Measurements from ENCODE around the gene ARHGEF28. TPM values are rescaled to one million over a fixed set of nuclear protein-coding genes. Genes with fewer than 3 reads are reported as not detected.

Gene ARHGEF28
- total RNA-seq, 2 experiments from 2014 or later: not detected

DNA sequence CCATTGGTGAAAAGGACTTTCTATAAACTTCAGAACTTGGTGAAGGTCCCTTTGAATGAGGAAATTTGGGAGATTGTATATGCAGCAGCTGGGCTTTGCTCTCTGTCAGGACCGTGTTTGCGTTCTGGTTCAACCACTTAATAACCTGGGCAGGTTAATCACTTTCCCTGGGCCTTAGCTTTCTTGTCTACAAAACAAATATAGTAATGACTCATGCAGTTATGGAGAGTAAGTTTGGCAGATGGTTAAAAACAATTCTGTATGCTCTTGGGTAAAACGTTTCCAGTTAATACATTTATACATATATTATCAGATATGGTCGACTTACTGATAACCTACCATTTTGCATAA lies 197.0 kb downstream of the ARHGEF28 start:
- Mint-ChIP-seq H3K9me3 (ENCODE audit: low read depth) (no peaks in the 10 kb centered on the region), H3K4me1 (no peaks in the 10 kb centered on the region), H3K36me3 (no peaks in the 10 kb centered on the region), H3K27me3 (peaks cover 15% of the 10 kb centered on the region), H3K4me3 (no peak overlapping the region), H3K27ac (no peak overlapping the region)
- CTCF ChIA-PET: no interaction called here
- ATAC-seq (no peak), DNase-seq (no peak)

DNA sequence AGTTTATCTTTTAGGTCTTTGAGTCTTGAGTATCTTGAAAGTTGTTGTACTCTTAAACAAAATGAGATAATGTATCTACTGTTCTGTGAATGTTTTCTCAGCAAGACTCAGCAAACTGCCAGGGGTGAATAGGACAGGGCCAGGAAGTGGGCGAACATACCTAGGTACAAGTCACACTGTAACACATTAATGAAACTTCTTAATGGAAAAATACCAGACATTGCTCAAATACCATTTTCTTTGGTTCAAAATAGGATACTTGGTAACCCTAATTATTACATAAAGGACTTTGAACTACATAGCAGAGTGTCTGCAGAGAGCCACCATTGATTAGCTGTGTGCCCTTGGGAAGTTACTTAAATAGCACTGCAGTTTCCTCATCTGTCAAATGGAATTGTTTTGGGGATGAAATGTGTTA lies 197.5 kb downstream of the ARHGEF28 start:
- CTCF ChIA-PET: no interaction called here

DNA sequence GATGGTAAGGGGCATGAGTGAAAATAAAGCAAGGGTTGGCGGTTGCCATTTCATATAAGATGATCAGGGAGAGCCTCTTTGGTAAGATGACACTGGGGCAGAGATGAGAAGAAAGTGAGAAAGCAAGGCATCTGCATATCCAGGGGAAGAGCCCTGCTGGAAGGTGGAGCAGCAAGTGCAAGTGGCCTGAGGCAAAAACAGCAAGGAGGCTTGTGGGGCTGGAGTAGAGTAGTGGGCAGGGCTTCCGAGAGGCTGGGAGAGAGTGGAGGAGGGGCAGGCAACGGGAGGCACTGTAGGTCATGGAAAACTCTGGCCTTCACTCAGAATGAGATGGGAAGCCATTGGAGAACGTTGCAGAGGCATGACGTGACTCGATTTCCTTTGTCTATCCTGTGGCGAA lies 199.2 kb downstream of the ARHGEF28 start:
- Mint-ChIP-seq H3K27me3 (peaks cover 17% of the 10 kb centered on the region), H3K4me1 (no peaks in the 10 kb centered on the region), H3K36me3 (no peaks in the 10 kb centered on the region), H3K27ac (no peak overlapping the region), H3K4me3 (no peak overlapping the region), H3K9me3 (ENCODE audit: low read depth) (no peaks in the 10 kb centered on the region)
- CTCF ChIA-PET: no interaction called here
- DNase-seq (no peak), ATAC-seq (no peak)

More for the DNA sequence above, 197.5 kb downstream of the ARHGEF28 start:
- peaks cover 18% of the 10 kb centered on the region for H3K27me3 Mint-ChIP-seq
- no peaks in the 10 kb centered on the region for H3K9me3 Mint-ChIP-seq (ENCODE audit: low read depth)
- H3K36me3 Mint-ChIP-seq: no peaks in the 10 kb centered on the region
- H3K4me1 Mint-ChIP-seq: no peaks in the 10 kb centered on the region
- DNase-seq (no peak), ATAC-seq (no peak)
- H3K4me3 Mint-ChIP-seq: no peak overlapping the region
- H3K27ac Mint-ChIP-seq: no peak overlapping the region

DNA sequence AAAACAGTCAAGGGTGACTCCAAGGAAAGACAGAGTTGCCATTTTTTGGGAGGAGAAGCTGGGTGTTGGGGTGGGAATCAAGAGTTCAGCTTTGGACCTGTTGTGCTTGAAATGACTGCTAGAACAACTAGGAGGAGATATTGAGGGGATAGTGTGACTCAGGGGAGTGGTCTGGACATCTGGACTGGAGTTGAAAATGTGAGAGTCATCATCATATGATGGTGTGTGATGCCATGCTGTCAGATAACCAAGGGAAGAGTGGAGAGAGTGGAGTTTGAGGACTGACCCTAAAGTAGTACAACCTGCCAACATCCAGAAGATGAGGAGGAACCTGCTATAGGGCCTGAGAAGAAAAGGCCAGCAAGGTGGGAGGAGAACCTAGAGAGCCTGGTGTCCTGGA lies 199.7 kb downstream of the ARHGEF28 start:
- Mint-ChIP-seq H3K27ac (no peak overlapping the region), H3K36me3 (no peaks in the 10 kb centered on the region), H3K9me3 (ENCODE audit: low read depth) (no peaks in the 10 kb centered on the region), H3K27me3 (peaks cover 14% of the 10 kb centered on the region), H3K4me3 (no peak overlapping the region), H3K4me1 (no peaks in the 10 kb centered on the region)
- no peak for ATAC-seq
- CTCF ChIA-PET: no interaction called here
- no peak for DNase-seq

DNA sequence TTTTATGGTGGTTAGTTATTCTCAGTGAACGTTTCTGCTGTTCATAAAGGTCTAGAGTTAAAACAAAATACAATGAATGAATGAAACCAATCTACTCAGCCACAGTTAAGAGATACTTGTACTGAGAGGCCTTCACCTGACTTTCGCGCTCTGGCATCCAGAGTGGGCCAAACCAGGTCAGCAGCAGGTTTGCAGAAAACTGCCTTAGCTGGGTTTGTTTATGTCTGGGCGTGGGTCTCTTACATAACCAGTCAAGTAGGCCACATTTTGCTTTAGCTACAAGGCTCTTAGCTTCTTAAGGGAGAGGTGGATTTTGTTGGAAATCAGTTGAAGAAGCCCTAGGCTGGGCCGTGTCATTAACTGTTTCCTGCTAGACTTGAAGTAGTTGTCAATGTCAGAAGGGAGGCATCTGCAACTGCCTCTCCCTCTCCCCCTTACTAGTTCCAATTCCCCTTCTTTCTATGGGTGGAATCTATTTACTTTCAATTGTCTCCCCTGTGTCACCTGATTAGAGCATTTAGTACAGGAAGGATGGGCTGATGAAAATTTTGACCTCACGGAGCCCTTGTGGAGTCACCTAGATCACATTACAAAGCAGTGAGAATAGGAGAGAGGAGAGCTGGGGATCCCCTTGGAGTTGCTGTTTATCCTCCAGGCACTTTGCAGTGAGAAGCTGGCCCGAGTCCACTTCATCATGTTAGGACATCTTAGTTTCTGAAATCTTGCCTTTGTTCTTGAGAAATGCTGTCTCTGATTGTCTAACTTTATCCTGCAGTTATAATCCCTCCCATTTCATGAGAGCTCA lies 200.5 kb downstream of the ARHGEF28 start:
- Mint-ChIP-seq H3K27ac (no peak overlapping the region), H3K27me3 (peaks cover 7% of the 10 kb centered on the region), H3K4me3 (no peak overlapping the region), H3K36me3 (no peaks in the 10 kb centered on the region), H3K9me3 (ENCODE audit: low read depth) (no peaks in the 10 kb centered on the region), H3K4me1 (no peaks in the 10 kb centered on the region)
- CTCF ChIA-PET: no interaction called here
- no peak for ATAC-seq
- DNase-seq: no peak

DNA sequence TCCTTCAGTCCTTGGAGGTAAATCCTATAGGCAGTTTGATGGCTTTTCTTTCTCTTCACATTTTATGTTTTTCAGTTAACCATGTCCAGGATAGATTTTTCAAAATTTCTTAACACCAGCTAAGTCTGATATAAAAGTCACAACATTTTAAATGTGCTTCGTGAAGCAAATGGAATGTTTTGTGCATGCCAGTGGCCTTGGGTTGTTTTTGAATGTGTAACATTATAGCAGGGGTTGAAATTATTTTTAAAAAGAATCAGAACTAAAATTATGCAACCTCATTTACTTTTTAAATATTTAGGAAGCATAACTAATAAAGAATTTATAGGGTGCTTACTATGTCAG lies 201.1 kb downstream of the ARHGEF28 start:
- CTCF ChIA-PET: no interaction called here
- Mint-ChIP-seq H3K27me3 (peaks cover 5% of the 10 kb centered on the region), H3K4me1 (no peaks in the 10 kb centered on the region), H3K36me3 (no peaks in the 10 kb centered on the region), H3K4me3 (no peak overlapping the region), H3K9me3 (ENCODE audit: low read depth) (no peaks in the 10 kb centered on the region), H3K27ac (no peak overlapping the region)
- no peak for ATAC-seq
- no peak for DNase-seq

DNA sequence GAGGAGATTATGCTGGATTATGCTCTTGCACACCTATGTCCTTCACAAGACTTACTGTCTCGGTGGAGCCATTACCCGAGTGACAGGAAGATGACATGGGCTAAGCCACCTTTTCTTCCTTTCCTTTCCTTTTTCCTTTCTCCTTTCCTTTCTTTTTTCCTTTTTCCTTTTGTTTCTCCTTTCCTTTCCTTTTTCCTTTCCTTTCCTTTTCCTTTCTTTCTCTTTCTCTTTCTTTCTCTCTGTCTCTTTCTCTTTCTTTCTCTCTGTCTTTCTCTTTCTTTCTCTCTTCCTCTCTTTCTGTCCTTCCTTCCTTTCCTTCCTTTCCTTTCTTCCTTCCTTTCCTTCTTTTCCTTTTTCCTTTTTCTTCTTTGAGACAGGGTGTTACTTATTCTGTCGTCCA lies 202.5 kb downstream of the ARHGEF28 start:
- DNase-seq: no peak
- no peaks in the 10 kb centered on the region for H3K9me3 Mint-ChIP-seq (ENCODE audit: low read depth)
- H3K36me3 Mint-ChIP-seq: no peaks in the 10 kb centered on the region
- H3K4me3 Mint-ChIP-seq: no peak overlapping the region
- CTCF ChIA-PET: no interaction called here
- no peak overlapping the region for H3K27ac Mint-ChIP-seq
- peaks cover 6% of the 10 kb centered on the region for H3K27me3 Mint-ChIP-seq
- no peaks in the 10 kb centered on the region for H3K4me1 Mint-ChIP-seq
- no peak for ATAC-seq

DNA sequence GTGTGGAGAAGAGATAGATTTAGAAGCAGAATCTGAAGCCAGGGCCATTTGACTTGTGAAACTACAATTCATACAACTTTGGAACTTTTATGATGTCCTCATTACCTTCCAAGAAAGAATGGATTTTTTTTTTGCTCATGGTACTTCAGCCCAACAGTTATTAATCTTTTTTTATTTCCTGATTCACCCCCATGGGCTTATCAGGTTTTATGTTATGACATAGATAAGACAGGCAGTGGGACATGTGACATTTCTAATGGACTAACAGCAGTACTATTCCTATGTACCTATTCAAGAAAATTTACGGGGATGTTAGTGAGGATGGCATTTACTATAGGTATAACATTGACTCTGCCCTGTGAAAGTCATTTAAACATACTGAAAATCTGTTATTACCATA lies 204.7 kb downstream of the ARHGEF28 start:
- Mint-ChIP-seq H3K4me3 (no peak overlapping the region), H3K27ac (no peak overlapping the region), H3K4me1 (no peaks in the 10 kb centered on the region), H3K9me3 (ENCODE audit: low read depth) (no peaks in the 10 kb centered on the region), H3K27me3 (peaks cover 7% of the 10 kb centered on the region), H3K36me3 (no peaks in the 10 kb centered on the region)
- no peak for ATAC-seq
- CTCF ChIA-PET: no interaction called here
- no peak for DNase-seq

DNA sequence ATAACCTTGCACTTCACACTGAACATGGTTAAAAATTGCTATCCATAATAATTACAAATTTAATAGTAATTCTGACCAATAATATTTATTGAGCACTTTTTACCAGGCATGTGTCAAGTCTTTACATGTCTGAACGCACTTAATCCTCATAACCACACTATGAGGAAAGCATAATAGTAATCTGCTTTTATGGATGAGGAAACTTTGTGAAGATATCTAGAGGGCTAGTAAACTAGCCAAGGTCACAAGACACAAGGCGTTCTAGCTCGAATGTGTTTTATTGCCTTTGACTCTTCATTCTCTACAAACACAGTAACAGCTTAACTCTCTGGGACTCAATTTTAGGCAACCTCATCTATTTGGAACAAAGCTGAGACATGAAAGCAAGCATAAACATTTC lies 205.1 kb downstream of the ARHGEF28 start:
- Mint-ChIP-seq H3K27me3 (peaks cover 11% of the 10 kb centered on the region), H3K9me3 (ENCODE audit: low read depth) (no peaks in the 10 kb centered on the region), H3K27ac (no peak overlapping the region), H3K36me3 (no peaks in the 10 kb centered on the region), H3K4me3 (no peak overlapping the region), H3K4me1 (no peaks in the 10 kb centered on the region)
- CTCF ChIA-PET: no interaction called here
- DNase-seq: no peak
- no peak for ATAC-seq

DNA sequence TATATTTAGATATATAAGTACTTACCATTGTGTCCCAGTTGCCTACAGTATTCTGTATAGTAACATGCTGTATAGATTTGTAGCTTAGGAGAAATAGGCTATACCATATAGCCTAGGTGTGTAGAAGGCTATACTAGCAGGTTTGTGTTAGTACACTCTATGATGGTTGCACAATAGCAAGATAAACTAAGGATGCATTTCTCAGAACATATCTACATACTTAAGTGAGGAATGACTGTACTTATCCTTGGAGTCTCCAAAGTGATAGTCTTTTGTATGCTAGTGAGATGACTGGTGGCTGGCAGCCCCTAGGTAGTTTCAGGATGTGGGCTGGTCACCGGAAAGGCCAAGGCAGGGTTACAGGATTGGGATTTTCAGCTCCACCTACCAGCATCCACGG lies 208.7 kb downstream of the ARHGEF28 start:
- Mint-ChIP-seq H3K27ac (no peak overlapping the region), H3K4me1 (no peaks in the 10 kb centered on the region), H3K36me3 (no peaks in the 10 kb centered on the region), H3K4me3 (no peak overlapping the region), H3K27me3 (peaks cover 21% of the 10 kb centered on the region), H3K9me3 (ENCODE audit: low read depth) (no peaks in the 10 kb centered on the region)
- CTCF ChIA-PET: no interaction called here
- ATAC-seq (no peak), DNase-seq (no peak)

DNA sequence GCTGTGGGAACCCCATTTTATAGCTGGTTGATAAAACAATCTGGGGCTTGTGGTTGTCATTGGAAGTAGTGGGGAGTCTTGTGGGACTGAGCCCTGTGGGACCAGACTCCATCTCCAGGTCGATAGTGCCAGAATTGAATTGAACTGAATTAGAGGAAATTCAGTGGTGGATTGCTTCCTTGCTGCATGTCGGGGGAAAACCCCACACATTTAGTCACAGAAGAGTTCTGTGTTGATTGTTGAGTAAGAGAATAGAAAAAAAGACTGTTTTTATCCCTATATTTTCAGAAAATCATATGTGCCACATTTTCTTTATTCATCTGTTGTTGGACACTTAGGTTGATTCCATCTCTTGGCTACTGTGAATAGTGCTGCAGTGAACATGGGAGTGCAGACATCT lies 209.7 kb downstream of the ARHGEF28 start:
- ATAC-seq (no peak), DNase-seq (no peak)
- Mint-ChIP-seq H3K36me3 (no peaks in the 10 kb centered on the region), H3K27me3 (peaks cover 20% of the 10 kb centered on the region), H3K4me3 (no peak overlapping the region), H3K4me1 (no peaks in the 10 kb centered on the region), H3K9me3 (ENCODE audit: low read depth) (no peaks in the 10 kb centered on the region), H3K27ac (no peak overlapping the region)
- CTCF ChIA-PET: no interaction called here

DNA sequence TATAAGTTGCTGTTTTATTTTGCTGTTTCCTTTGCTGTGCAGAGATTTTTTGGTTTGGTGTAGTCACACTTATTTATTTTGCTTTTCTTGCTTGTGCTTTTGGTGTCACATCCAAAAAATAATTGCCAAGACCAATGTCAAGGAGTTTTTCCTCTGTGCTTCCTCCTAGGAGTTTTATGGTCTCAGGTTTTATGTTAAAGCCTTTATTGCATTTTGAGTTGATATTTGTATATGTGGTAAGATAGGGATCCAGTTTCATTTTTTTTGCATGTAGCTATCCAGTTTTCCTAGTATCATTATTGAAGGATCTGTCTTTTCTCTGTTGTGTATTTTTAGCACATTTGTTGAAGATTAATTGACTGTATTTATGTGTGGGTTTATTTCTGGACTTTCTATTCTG lies 210.6 kb downstream of the ARHGEF28 start:
- no peak for ATAC-seq

DNA sequence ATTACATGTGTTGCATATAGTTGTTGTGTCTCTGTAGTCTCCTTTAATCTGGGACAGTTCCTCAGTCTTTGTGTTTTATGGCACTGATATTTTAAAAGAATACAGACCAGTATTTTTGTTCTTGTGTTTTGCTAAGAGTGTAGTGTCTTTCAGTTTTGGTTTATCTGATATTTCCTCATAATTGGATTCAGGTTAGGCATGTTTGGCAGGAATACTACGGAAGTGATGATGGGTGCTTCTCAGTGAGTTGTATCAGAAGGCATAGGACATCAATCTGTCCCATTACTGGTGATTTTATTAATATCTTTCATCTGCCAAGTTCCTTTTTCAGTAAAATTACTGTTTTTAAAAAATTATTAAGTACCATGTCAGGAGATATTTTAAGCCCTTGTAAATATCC lies 212.9 kb downstream of the ARHGEF28 start:
- no peak overlapping the region for H3K27ac Mint-ChIP-seq
- H3K27me3 Mint-ChIP-seq: peaks cover 18% of the 10 kb centered on the region
- CTCF ChIA-PET: no interaction called here
- H3K4me3 Mint-ChIP-seq: no peak overlapping the region
- no peaks in the 10 kb centered on the region for H3K36me3 Mint-ChIP-seq
- ATAC-seq: no peak
- DNase-seq: no peak
- no peaks in the 10 kb centered on the region for H3K4me1 Mint-ChIP-seq
- H3K9me3 Mint-ChIP-seq (ENCODE audit: low read depth): no peaks in the 10 kb centered on the region

More for the DNA sequence above, 210.6 kb downstream of the ARHGEF28 start:
- Mint-ChIP-seq H3K4me3 (no peak overlapping the region), H3K4me1 (no peaks in the 10 kb centered on the region), H3K36me3 (no peaks in the 10 kb centered on the region), H3K9me3 (ENCODE audit: low read depth) (no peaks in the 10 kb centered on the region), H3K27me3 (peaks cover 20% of the 10 kb centered on the region), H3K27ac (no peak overlapping the region)
- DNase-seq: no peak
- CTCF ChIA-PET: no interaction called here

DNA sequence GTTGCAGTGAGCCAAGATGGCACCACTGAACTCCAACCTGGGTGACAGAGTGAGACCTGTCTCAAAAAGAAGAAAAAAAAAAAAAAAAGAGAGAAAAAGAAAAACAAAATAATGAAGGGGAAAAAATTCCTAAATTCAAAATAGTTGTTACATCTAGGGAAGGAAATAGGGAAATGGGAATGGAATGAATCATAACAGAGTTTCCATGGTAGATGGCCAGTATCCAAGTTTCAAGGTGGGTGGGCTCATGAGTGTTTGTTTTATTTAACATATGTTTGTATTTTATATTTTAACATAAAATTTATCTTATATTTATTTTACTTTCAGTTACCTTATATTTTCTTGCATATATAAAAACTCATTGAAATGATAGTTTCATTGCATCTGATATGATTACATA lies 215.6 kb downstream of the ARHGEF28 start:
- ATAC-seq (no peak), DNase-seq (no peak)
- Mint-ChIP-seq H3K9me3 (ENCODE audit: low read depth) (no peaks in the 10 kb centered on the region), H3K27ac (no peak overlapping the region), H3K4me1 (no peaks in the 10 kb centered on the region), H3K36me3 (no peaks in the 10 kb centered on the region), H3K4me3 (no peak overlapping the region), H3K27me3 (peaks cover 12% of the 10 kb centered on the region)
- CTCF ChIA-PET: no interaction called here

DNA sequence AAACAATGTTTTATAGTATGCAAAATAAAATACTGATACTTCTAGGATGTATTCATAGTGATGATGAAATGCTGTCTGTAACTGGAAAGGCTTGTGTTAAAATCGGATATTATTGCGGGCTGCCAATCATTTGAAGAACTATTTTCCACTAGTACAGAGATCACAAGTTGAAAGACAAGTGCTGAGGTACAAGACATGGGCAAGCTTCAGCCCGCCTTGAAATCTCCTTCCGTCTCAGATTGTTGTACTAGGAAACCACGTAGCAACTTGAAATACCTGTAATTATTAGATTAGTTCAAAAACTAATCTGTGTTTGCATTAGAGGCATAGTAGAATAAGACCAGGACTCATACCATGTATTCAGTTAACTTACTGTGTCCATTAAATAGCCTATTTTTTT lies 218.2 kb downstream of the ARHGEF28 start:
- Mint-ChIP-seq H3K36me3 (no peaks in the 10 kb centered on the region), H3K9me3 (ENCODE audit: low read depth) (no peaks in the 10 kb centered on the region), H3K4me3 (no peak overlapping the region), H3K27ac (no peak overlapping the region), H3K4me1 (no peaks in the 10 kb centered on the region), H3K27me3 (peaks cover 14% of the 10 kb centered on the region)
- ATAC-seq: no peak
- CTCF ChIA-PET: no interaction called here
- DNase-seq: no peak

Data from activated CD8-positive, alpha-beta memory T cell treated with anti-CD3 and anti-CD28 coated beads, Interleukin-2, amount 10 ng/mL, durations not matched to agents 7 days and 5 days (primary cell).